ENCODE data around the gene PYM1. TPM values are rescaled to one million over a fixed set of nuclear protein-coding genes. Genes with fewer than 3 reads are reported as not detected.

PYM1 gene
- total and polyA plus RNA-seq, 2 of the 13 experiments (the other 11 are each of a cell fraction or from before 2014, with no cell fraction given): 44.0 to 51.8 TPM

- TF ChIP-seq ZNF687 (CRISPR knock-in tag; IDR thresholded peaks at IDR 0.05) (peak; percentile 39), ZNF530 (CRISPR knock-in tag; IDR thresholded peaks at IDR 0.05; ENCODE audit: low read depth) (no peak), ZNF274 (CRISPR knock-in tag; IDR thresholded peaks at IDR 0.05) (no peak), AKNA (CRISPR knock-in tag; IDR thresholded peaks at IDR 0.05; ENCODE audit: borderline replicate concordance) (no peak), ZBTB49 (CRISPR knock-in tag; IDR thresholded peaks at IDR 0.05; ENCODE audit: borderline replicate concordance) (no peak), ZNF20 (CRISPR knock-in tag; IDR thresholded peaks at IDR 0.05) (no peak), ZNF350 (CRISPR knock-in tag; IDR thresholded peaks at IDR 0.05; ENCODE audit: borderline replicate concordance, low read depth) (no peak), KLF6 (CRISPR knock-in tag; IDR thresholded peaks at IDR 0.05) (no peak), TARDBP (CRISPR knock-in tag; IDR thresholded peaks at IDR 0.05) (no peak), ZKSCAN1 (IDR thresholded peaks at IDR 0.05; ENCODE audit: low read length) (no peak), FOSL1 (CRISPR knock-in tag; IDR thresholded peaks at IDR 0.05; ENCODE audit: borderline replicate concordance) (no peak)
- TF ChIP-seq, protein P1, sequence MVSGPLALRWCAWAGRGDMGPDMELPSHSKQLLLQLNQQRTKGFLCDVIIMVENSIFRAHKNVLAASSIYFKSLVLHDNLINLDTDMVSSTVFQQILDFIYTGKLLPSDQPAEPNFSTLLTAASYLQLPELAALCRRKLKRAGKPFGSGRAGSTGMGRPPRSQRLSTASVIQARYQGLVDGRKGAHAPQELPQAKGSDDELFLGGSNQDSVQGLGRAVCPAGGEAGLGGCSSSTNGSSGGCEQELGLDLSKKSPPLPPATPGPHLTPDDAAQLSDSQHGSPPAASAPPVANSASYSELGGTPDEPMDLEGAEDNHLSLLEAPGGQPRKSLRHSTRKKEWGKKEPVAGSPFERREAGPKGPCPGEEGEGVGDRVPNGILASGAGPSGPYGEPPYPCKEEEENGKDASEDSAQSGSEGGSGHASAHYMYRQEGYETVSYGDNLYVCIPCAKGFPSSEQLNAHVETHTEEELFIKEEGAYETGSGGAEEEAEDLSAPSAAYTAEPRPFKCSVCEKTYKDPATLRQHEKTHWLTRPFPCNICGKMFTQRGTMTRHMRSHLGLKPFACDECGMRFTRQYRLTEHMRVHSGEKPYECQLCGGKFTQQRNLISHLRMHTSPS (CRISPR knock-in tag; IDR thresholded peaks at IDR 0.05; ENCODE audit: low read depth): no peak
- TF ChIP-seq, protein P2, sequence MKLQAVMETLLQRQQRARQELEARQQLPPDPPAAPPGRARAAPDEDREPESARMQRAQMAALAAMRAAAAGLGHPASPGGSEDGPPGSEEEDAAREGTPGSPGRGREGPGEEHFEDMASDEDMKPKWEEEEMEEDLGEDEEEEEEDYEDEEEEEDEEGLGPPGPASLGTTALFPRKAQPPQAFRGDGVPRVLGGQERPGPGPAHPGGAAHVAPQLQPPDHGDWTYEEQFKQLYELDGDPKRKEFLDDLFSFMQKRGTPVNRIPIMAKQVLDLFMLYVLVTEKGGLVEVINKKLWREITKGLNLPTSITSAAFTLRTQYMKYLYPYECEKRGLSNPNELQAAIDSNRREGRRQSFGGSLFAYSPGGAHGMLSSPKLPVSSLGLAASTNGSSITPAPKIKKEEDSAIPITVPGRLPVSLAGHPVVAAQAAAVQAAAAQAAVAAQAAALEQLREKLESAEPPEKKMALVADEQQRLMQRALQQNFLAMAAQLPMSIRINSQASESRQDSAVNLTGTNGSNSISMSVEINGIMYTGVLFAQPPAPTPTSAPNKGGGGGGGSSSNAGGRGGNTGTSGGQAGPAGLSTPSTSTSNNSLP (IDR thresholded peaks at IDR 0.05; ENCODE audit: low read depth, low read length): no peak
Measured at GRCh38 chr12:55931780-55932550, 4.3 kb upstream of the PYM1 start (continued).

All from HepG2 (cell line).